K562 (cell line): ENCODE measurements around the gene GSTO2. TPM values are rescaled to one million over a fixed set of nuclear protein-coding genes. Genes with fewer than 3 reads are reported as not detected.

ENCODE experiments used
- ATAC-seq: fragments of 200-7000 bp; cut with Tn5 transposase; 3 replicates; pipeline ENCODE4 v1.9.1; 2020; ENCODE audit warnings: moderate library complexity
- BruUV-seq: library from RNA; stranded (reverse); fragments of 400-500 nt; replicated peaks from 2 replicates; lab custom pipeline; 2021; lab: Mats Ljungman, UMichigan
- CTCF ChIA-PET: fragments of 300-600 bp; formaldehyde crosslinking; extraction: SDS; loops from one replicate; lab custom pipeline; 2021; ENCODE audit warnings: low intra/inter-chr PET ratio; lab: Yijun Ruan, JAX
- POLR2A ChIA-PET: fragments of 300-600, 350-650 bp; sonication (Branson Sonifier 250); formaldehyde crosslinking; extraction: SDS; loops from one replicate; lab custom pipeline; 2021; ENCODE audit warnings: antibody characterized with exemption, inconsistent platforms; lab: Yijun Ruan, JAX
- DNase-seq, 4 experiments: peaks; one replicate each; pipeline versions ENCODE4 v3.0.0 to v3.0.0-alpha.2; 2011 to 2018; ENCODE audit warnings: low spot score in 3 of 4, mixed read lengths in 3 of 4; ENCODE audit errors: extremely low read depth in 1 of 4
- FAIRE-seq: peaks from 2 replicates; lab custom pipeline; 2011; peaks lifted over from hg19 to GRCh38; lab: Jason Lieb, UNC
- H2AFZ ChIP-seq: 2 replicates; pipeline ENCODE4 v1.6.0; 2011; ENCODE audit warnings: low read depth, low read length, control low read depth, inconsistent platforms
- H3K27ac ChIP-seq: fragments of 200-600 bp; 3 replicates; pipeline ENCODE4 v1.8.0; 2011; ENCODE audit warnings: low read depth, mild to moderate bottlenecking, control low read depth, inconsistent platforms, low read length, moderate library complexity, mixed read lengths; ENCODE audit errors: extremely low read depth
- H3K27me3 ChIP-seq, 2 experiments: fragments of 300-600 bp in 1 of 2; 2 replicates in 1 of 2; 3 replicates in 1 of 2; pipeline versions ENCODE4 v1.6.0 to v1.8.0; 2011; ENCODE audit warnings: inconsistent platforms in 2 of 2, low read length in 2 of 2, mild to moderate bottlenecking in 1 of 2, mixed read lengths in 1 of 2, moderate library complexity in 1 of 2; ENCODE audit not compliant: control insufficient read depth in 2 of 2, insufficient read depth in 2 of 2
- H3K36me3 ChIP-seq: fragments of 300-600 bp; 3 replicates; pipeline ENCODE4 v1.8.0; 2011; ENCODE audit warnings: mild to moderate bottlenecking, low read length, inconsistent platforms; ENCODE audit not compliant: control insufficient read depth, insufficient read depth
- H3K4me1 ChIP-seq, 2 experiments: fragments of 200-600 bp in 1 of 2; replicated peaks in 1 of 2; 2 replicates in 1 of 2; 3 replicates in 1 of 2; pipeline versions ENCODE4 v1.5.1 to v1.8.0; 2011; ENCODE audit warnings: inconsistent platforms in 2 of 2, low read length in 2 of 2, mild to moderate bottlenecking in 1 of 2, mixed read lengths in 1 of 2, moderate library complexity in 1 of 2; ENCODE audit not compliant: control insufficient read depth in 2 of 2, insufficient read depth in 2 of 2
- H3K4me2 ChIP-seq: 2 replicates; pipeline ENCODE4 v1.6.1; 2011; ENCODE audit warnings: low read length, control low read depth, inconsistent platforms, mixed read lengths; ENCODE audit not compliant: insufficient read depth
- H3K4me3 ChIP-seq: fragments of 200-600 bp; sonication (generic), shearing (Covaris generic); 2 replicates; pipeline ENCODE4 v1.5.1; 2016; ENCODE audit warnings: control low read depth, inconsistent platforms
- H3K79me2 ChIP-seq: fragments of 200-600 bp; 3 replicates; pipeline ENCODE4 v1.8.0; 2011; ENCODE audit warnings: low read length, inconsistent platforms; ENCODE audit not compliant: control insufficient read depth, insufficient read depth
- H3K9ac ChIP-seq, 2 experiments: 2 replicates each; pipeline versions ENCODE4 v1.6.0 to v1.6.1; 2011; ENCODE audit warnings: low read depth in 2 of 2, low read length in 2 of 2, control low read depth in 1 of 2, inconsistent platforms in 1 of 2, mild to moderate bottlenecking in 1 of 2, mixed read lengths in 1 of 2; ENCODE audit not compliant: insufficient read depth in 1 of 2
- H3K9me1 ChIP-seq: one replicate; pipeline ENCODE4 v1.6.0; 2011; ENCODE audit warnings: inconsistent platforms, mild to moderate bottlenecking, low read length, moderate library complexity; ENCODE audit not compliant: control insufficient read depth, insufficient read depth
- H3K9me3 ChIP-seq: replicated peaks from 2 replicates; pipeline ENCODE4 v1.5.1; 2011; ENCODE audit warnings: low read depth, low read length, inconsistent platforms; ENCODE audit not compliant: control insufficient read depth, insufficient read depth
- H4K20me1 ChIP-seq: replicated peaks from 2 replicates; pipeline ENCODE4 v1.6.1; 2011; ENCODE audit warnings: low read length, inconsistent platforms, mixed read lengths; ENCODE audit not compliant: control insufficient read depth, insufficient read depth
- BCOR ChIP-seq: fragments of 450-650 bp; IDR thresholded peaks from 2 replicates; pipeline ENCODE4 v1.6.1; 2016
- E2F6 ChIP-seq, 2 experiments: IDR thresholded peaks; 2 replicates each; pipeline ENCODE4 v1.6.1; 2011; ENCODE audit warnings: borderline replicate concordance in 1 of 2, control low read depth in 1 of 2, low read depth in 1 of 2, low read length in 1 of 2, mild to moderate bottlenecking in 1 of 2, mixed read lengths in 1 of 2, moderate library complexity in 1 of 2; ENCODE audit not compliant: insufficient read depth in 1 of 2, insufficient read length in 1 of 2, poor library complexity in 1 of 2, severe bottlenecking in 1 of 2; ENCODE audit errors: extremely low read depth in 1 of 2
- ESRRB ChIP-seq: fragments of 250-450 bp; sonication (Bioruptor Pico); IDR thresholded peaks from 2 replicates; pipeline ENCODE4 v1.5.0; 2020; ENCODE audit warnings: mild to moderate bottlenecking, moderate library complexity, borderline replicate concordance
- FOXP1 ChIP-seq: sonication (generic); formaldehyde crosslinking; IDR thresholded peaks from 2 replicates; pipeline ENCODE4 v1.8.0; 2022; ENCODE audit warnings: mild to moderate bottlenecking, missing genetic modification reagents
- GTF2E2 ChIP-seq: fragments of 200-800 bp; sonication (Bioruptor generic); IDR thresholded peaks from 2 replicates; pipeline ENCODE4 v1.6.1; 2016; ENCODE audit warnings: missing genetic modification characterization, missing compliant biosample characterization
- NONO ChIP-seq, 2 experiments: fragments of 200-400 bp in 1 of 2; fragments of 450-650 bp in 1 of 2; formaldehyde crosslinking in 1 of 2; IDR thresholded peaks; 2 replicates each; pipeline ENCODE4 v1.6.1; 2017; ENCODE audit warnings: low read depth in 2 of 2, mild to moderate bottlenecking in 2 of 2, moderate library complexity in 2 of 2, low read length in 1 of 2
- NR0B1 ChIP-seq: fragments of 450-650 bp; IDR thresholded peaks from one replicate; pipeline ENCODE4 v1.6.1; 2018; ENCODE audit warnings: mild to moderate bottlenecking, moderate library complexity; ENCODE audit not compliant: partially characterized antibody
- RBM25 ChIP-seq: fragments of 200-400 bp; formaldehyde crosslinking; IDR thresholded peaks from 2 replicates; pipeline ENCODE4 v1.6.1; 2018; ENCODE audit warnings: low read length, low read depth, moderate library complexity; ENCODE audit not compliant: severe bottlenecking
- RCOR1 ChIP-seq, 2 experiments: IDR thresholded peaks; 2 replicates each; pipeline ENCODE4 v1.6.1; 2012; ENCODE audit warnings: low read depth in 2 of 2, low read length in 2 of 2, borderline replicate concordance in 1 of 2, improper control_type of control experiment in 1 of 2
- RNF2 ChIP-seq: sonication (generic); IDR thresholded peaks from 2 replicates; pipeline ENCODE4 v1.6.1; 2016
- TAF1 ChIP-seq: IDR thresholded peaks from 2 replicates; pipeline ENCODE4 v1.6.1; 2011; ENCODE audit warnings: mild to moderate bottlenecking, low read length, moderate library complexity; ENCODE audit not compliant: insufficient read depth, control insufficient read depth, severe bottlenecking; ENCODE audit errors: extremely low read depth
- VEZF1 ChIP-seq: fragments of 200-800 bp; sonication (Bioruptor generic); IDR thresholded peaks from 2 replicates; pipeline ENCODE4 v1.6.1; 2017; ENCODE audit warnings: missing genetic modification characterization, missing compliant biosample characterization
- ZFP36 ChIP-seq: fragments of 150-350 bp; IDR thresholded peaks from 2 replicates; pipeline ENCODE4 v1.6.1; 2018; ENCODE audit warnings: low read length, low read depth; ENCODE audit not compliant: partially characterized antibody
- ZNF408 ChIP-seq: fragments of 250-450 bp; sonication (Bioruptor Pico); IDR thresholded peaks from 2 replicates; pipeline ENCODE4 v1.4.0; 2020; ENCODE audit warnings: low read depth, mild to moderate bottlenecking, moderate library complexity
- ZSCAN32 ChIP-seq: fragments of 450-650 bp; formaldehyde crosslinking; IDR thresholded peaks from 2 replicates; pipeline ENCODE4 v1.4.0; 2020; ENCODE audit warnings: mild to moderate bottlenecking, moderate library complexity
- WGBS: fragments of 100-300 bp; shearing (Covaris generic); methylation state at CpG from one replicate; pipeline ENCODE4 v1.1.6; 2016; ENCODE audit warnings: low coverage, mixed read lengths; ENCODE audit not compliant: insufficient coverage; ENCODE audit errors: missing lambda C conversion rate; 5-methylcytosine and 5-hydroxymethylcytosine counted together
- in situ Hi-C: fragments of 300-500 bp; cut with MboI; formaldehyde crosslinking; loops from 4 replicates; pipeline ENCODE4 v1.15.0; 2018; ENCODE audit warnings: inconsistent platforms, mixed read lengths
- intact Hi-C: fragments of 100-400 bp; cut with micrococcal nuclease; formaldehyde crosslinking; loops from 2 replicates; pipeline ENCODE4 v1.14.2; 2022
- polyA plus RNA-seq, 8 experiments: library from polyadenylated mRNA; depleted of rRNA in 4 of 8; stranded (reverse) in 5 of 8; unstranded in 3 of 8; fragments of >200 nt; fragmentation: Nextera tagmentation in 2 of 8; fragmentation: Illumina TruSeq in 1 of 8; extraction: Ambion mirVana in 2 of 8; extraction: Trizol in 1 of 8; gene quantifications; 2 replicates each; pipeline versions ENCODE4 v1.2.1 to v1.2.3, GENCODE V29; 2011 to 2014; ENCODE audit warnings: inconsistent platforms in 1 of 8, missing spikeins in 1 of 8
- total RNA-seq, 7 experiments: library from RNA; depleted of rRNA in 6 of 7; stranded (reverse); fragments of >200 nt in 6 of 7; fragmentation: Illumina TruSeq in 2 of 7; extraction: Trizol in 2 of 7; gene quantifications; 2 replicates each; pipeline versions ENCODE4 v1.2.1 to v1.2.3, GENCODE V29; 2011 to 2021; ENCODE audit warnings: low replicate concordance in 1 of 7

Gene GSTO2
- total and polyA plus RNA-seq, 9 of the 15 experiments (the other 6 are each of a cell fraction or from before 2014, with no cell fraction given): 0.18 to 1.8 (median 0.90) TPM

- in situ Hi-C loops (no loop called here), intact Hi-C loops (no loop called here)
- CTCF ChIA-PET: no interaction called here
- Histone ChIP-seq H3K4me1 (no peaks in the 10 kb centered on the region; a peak in 2 of 5 replicates), H4K20me1 (peaks cover 53% of the 10 kb centered on the region), H3K27me3 (no peaks in the 10 kb centered on the region), H3K4me3 (no peak overlapping the region), H3K9ac (no peak overlapping the region), H3K9me1 (peaks cover 5% of the 10 kb centered on the region), H3K4me2 (no peak overlapping the region), H2AFZ (no peak overlapping the region), H3K36me3 (peaks cover 85% of the 10 kb centered on the region; the same call in 2 of the 3 replicates), H3K79me2 (peaks cover 89% of the 10 kb centered on the region), H3K27ac (no peak overlapping the region), H3K9me3 (no peaks in the 10 kb centered on the region)
- 92% methylated on average over 8 of the region's 9 CpGs for WGBS
- ATAC-seq (no peak), FAIRE-seq (no peak), DNase-seq (no peak)
- no TSS peak for BruUV-seq
- TF ChIP-seq RNF2: no peak
- no peak for TF ChIP-seq FOXP1 (CRISPR knock-in tag)
- TF ChIP-seq E2F6 (IDR thresholded peaks at IDR 0.05; ENCODE audit: borderline replicate concordance in 1 of 2, extremely low read depth in 1 of 2, insufficient read depth in 1 of 2, insufficient read length in 1 of 2, low read depth in 1 of 2, low read length in 1 of 2, poor library complexity in 1 of 2, severe bottlenecking in 1 of 2): no peak
- no peak for TF ChIP-seq ZNF408
- TF ChIP-seq NR0B1: no peak
- 0 out of 4 replicates have a peak, but pooled peaks of 1 of the 2 experiments have one; percentile 24 for TF ChIP-seq RCOR1 (IDR thresholded peaks at IDR 0.05; ENCODE audit: borderline replicate concordance in 1 of 2, low read depth in 2 of 2, low read length in 2 of 2)
- TF ChIP-seq TAF1: no peak
- peak; percentile 80 for TF ChIP-seq RBM25
- TF ChIP-seq BCOR: peak; percentile 65; the same call in 1 of the 2 replicates
- no peak for TF ChIP-seq ZSCAN32 (CRISPR knock-in tag)
- TF ChIP-seq NONO (IDR thresholded peaks at IDR 0.05; ENCODE audit: low read depth in 2 of 2, low read length in 1 of 2): no peak
- TF ChIP-seq ESRRB (CRISPR knock-in tag): no peak
- TF ChIP-seq ZFP36: peak; percentile 73
- TF ChIP-seq VEZF1 (CRISPR knock-in tag): no peak
- no peak for TF ChIP-seq GTF2E2 (tag)
- POLR2A ChIA-PET: interaction anchor here (2.5 kb wide), 1 partner anchor 11 kb away, joined by 13 read pairs; no protein-coding TSS in a partner anchor
Measured at GRCh38 chr10:104316321-104317099, 47.5 kb downstream of the GSTO2 start.
